SK-N-MC (cell line): ENCODE data around the gene TMEM220.

ENCODE experiments used
- DNase-seq: peaks from one replicate; pipeline ENCODE4 v3.0.0-alpha.2; 2011; ENCODE audit warnings: low read depth, low spot score
- H3K27ac ChIP-seq: fragments of 200-600 bp; sonication (generic); 2 replicates; pipeline ENCODE4 v1.5.1; 2016; ENCODE audit warnings: mixed run types
- H3K36me3 ChIP-seq: fragments of 200-600 bp; sonication (generic); 2 replicates; pipeline ENCODE4 v1.6.1; 2017; ENCODE audit warnings: antibody characterized with exemption, low read length, mixed read lengths; ENCODE audit not compliant: insufficient read depth
- H3K4me3 ChIP-seq: fragments of 200-600 bp; sonication (generic); 2 replicates; pipeline ENCODE4 v1.5.1; 2016
- H3K9ac ChIP-seq: fragments of 200-600 bp; sonication (generic); 2 replicates; pipeline ENCODE4 v1.8.0; 2017; ENCODE audit warnings: mixed run types, mixed read lengths; ENCODE audit not compliant: insufficient read length
- H3K9me3 ChIP-seq: fragments of 200-600 bp; sonication (generic); 2 replicates; pipeline ENCODE4 v1.6.1; 2017; ENCODE audit warnings: low read depth, mild to moderate bottlenecking, antibody characterized with exemption, low read length, moderate library complexity, mixed read lengths
- EZH2 ChIP-seq: fragments of 200-600 bp; sonication (generic); IDR thresholded peaks from one replicate; pipeline ENCODE4 v1.6.1; 2017; ENCODE audit warnings: antibody characterized with exemption
- FOXP2 ChIP-seq: optimal IDR thresholded peaks from 2 replicates; pipeline ENCODE3; 2011; ENCODE audit warnings: mild to moderate bottlenecking, moderate library complexity; ENCODE audit not compliant: insufficient read depth; ENCODE audit errors: extremely low read length, control extremely low read depth
- POLR2AphosphoS5 ChIP-seq: IDR thresholded peaks from 2 replicates; pipeline ENCODE4 v1.6.1; 2012; ENCODE audit warnings: mild to moderate bottlenecking, low read depth, low read length, borderline replicate concordance

TMEM220 gene

GRCh38 chr17:10727192-10727591 lies 2.6 kb downstream of the TMEM220 start:
- no peak for DNase-seq
- Histone ChIP-seq H3K36me3 (peaks cover 9% of the 10 kb centered on the region; the same call in 1 of the 2 replicates), H3K9me3 (no peaks in the 10 kb centered on the region), H3K9ac (no peak overlapping the region), H3K4me3 (no peak overlapping the region), H3K27ac (no peak overlapping the region)
- TF ChIP-seq FOXP2 (no peak), EZH2 (no peak)

GRCh38 chr17:10726196-10726595 lies 3.6 kb downstream of the TMEM220 start:
- no peak for DNase-seq
- TF ChIP-seq FOXP2 (no peak), EZH2 (no peak), POLR2AphosphoS5 (no peak)
- Histone ChIP-seq H3K9me3 (no peaks in the 10 kb centered on the region), H3K36me3 (peaks cover 9% of the 10 kb centered on the region; the same call in 1 of the 2 replicates), H3K27ac (no peak overlapping the region), H3K9ac (no peak overlapping the region), H3K4me3 (no peak overlapping the region)

DNA sequence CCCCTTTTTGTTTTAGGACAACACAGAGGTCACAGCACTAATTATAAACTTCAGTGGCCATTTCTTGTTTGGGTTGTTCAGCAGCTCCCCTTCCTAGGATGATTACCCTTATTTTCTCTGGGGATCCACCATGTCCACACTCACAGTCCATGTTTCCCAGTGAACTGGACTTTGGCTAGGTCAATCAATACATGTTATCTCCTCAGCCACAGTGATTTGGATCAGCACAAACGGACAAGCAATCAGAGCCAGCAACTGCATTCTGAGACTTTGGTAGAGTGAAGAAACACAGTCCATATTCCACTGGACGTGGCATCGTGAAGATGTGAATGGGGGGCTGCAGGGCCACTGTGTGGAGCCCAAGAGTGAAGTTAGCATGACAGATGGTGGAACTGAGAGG lies 4.6 kb downstream of the TMEM220 start:
- Histone ChIP-seq H3K9me3 (no peaks in the 10 kb centered on the region), H3K4me3 (no peak overlapping the region), H3K36me3 (peaks cover 12% of the 10 kb centered on the region; the same call in 1 of the 2 replicates), H3K9ac (no peak overlapping the region), H3K27ac (no peak overlapping the region)
- DNase-seq: no peak
- TF ChIP-seq EZH2: no peak
- TF ChIP-seq POLR2AphosphoS5: no peak
- TF ChIP-seq FOXP2: no peak

DNA sequence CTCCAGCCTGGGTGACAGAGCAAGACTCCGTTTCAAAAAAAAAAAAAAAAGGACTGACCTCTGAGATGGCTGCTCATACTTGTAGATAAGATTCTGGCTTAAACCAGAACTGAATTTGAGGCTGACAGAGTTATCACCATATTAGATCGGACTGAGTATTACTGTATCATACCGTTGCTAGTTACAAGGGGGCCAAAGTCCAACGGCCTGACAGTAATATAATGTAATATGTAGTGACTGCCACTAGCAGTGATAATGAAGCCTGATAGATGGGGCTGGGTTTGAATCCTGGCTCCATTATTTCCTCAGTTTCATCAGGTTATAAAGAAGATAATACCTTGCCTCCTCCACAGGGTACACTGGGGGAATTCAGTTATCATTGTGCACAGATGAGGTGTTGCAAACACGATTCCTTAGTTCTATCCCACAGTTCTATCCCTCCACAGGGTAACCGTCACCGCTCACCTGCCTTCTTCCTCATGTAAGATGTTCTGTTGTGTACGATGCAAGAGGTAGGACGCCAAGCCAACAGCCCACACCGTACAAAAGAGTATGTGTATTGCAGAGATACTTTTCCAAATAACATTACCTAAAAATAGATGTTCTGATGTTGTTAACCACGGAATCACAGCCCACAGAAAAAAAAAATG lies 5.2 kb downstream of the TMEM220 start:
- Histone ChIP-seq H3K9ac (no peak overlapping the region), H3K27ac (no peak overlapping the region), H3K9me3 (no peaks in the 10 kb centered on the region), H3K36me3 (peaks cover 13% of the 10 kb centered on the region; the same call in 1 of the 2 replicates), H3K4me3 (no peak overlapping the region)
- no peak for DNase-seq
- no peak for TF ChIP-seq POLR2AphosphoS5
- TF ChIP-seq EZH2: no peak

DNA sequence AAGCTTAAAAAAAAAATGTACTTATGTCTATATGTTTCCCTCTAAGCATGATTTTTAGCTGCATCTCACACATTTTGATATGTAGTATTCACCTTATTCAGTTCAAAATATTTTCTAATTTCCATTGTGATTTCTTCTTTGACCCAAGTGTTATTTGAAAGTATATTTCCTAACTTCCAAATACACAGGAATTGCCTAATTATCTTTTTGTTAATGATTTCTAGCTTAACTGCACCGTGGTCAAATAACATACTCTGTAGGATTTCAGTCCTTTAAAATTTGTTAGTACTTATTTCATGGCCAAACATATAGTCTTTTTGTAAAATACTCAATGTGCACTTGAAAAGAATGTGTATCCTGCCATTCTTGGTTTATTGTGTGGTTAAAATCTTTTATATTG lies 11.3 kb downstream of the TMEM220 start:
- Histone ChIP-seq H3K9me3 (no peaks in the 10 kb centered on the region), H3K9ac (no peak overlapping the region), H3K36me3 (peaks cover 7% of the 10 kb centered on the region; the same call in 1 of the 2 replicates), H3K27ac (no peak overlapping the region), H3K4me3 (no peak overlapping the region)
- no peak for TF ChIP-seq FOXP2
- TF ChIP-seq POLR2AphosphoS5: no peak
- no peak for TF ChIP-seq EZH2
- no peak for DNase-seq

DNA sequence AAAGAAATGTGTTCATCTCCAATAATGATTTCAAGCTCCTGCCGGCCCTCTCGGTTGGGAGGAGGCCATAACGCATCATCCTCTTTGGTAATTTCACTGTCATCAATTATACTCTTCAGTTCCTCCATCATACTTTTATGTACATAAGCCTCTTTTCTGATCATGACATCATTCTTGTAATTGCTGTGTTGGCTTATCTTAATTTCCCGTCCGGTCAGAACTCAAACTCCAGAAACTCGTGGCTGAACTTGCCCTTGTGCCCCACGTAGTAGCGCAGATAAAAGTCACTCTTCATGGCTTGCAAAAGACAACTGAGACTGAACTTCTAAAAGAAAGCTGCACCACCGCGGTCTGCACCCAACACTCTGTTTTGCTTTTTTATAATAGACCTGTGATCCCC lies 13.6 kb downstream of the TMEM220 start:
- Histone ChIP-seq H3K9me3 (no peaks in the 10 kb centered on the region), H3K27ac (no peak overlapping the region)

GRCh38 chr17:10713318-10713717 lies 16.5 kb downstream of the TMEM220 start:
- no peak for DNase-seq
- no peak overlapping the region for H3K27ac ChIP-seq
- no peak overlapping the region for H3K9ac ChIP-seq
- peaks cover 36% of the 10 kb centered on the region for H3K36me3 ChIP-seq
- TF ChIP-seq FOXP2: no peak
- TF ChIP-seq POLR2AphosphoS5: no peak
- H3K9me3 ChIP-seq: no peaks in the 10 kb centered on the region
- H3K4me3 ChIP-seq: no peak overlapping the region

More for the DNA sequence above, 13.6 kb downstream of the TMEM220 start:
- Histone ChIP-seq H3K9ac (no peak overlapping the region), H3K4me3 (no peak overlapping the region), H3K36me3 (peaks cover 22% of the 10 kb centered on the region)
- DNase-seq: no peak
- no peak for TF ChIP-seq POLR2AphosphoS5
- TF ChIP-seq FOXP2: no peak
- TF ChIP-seq EZH2: no peak

DNA sequence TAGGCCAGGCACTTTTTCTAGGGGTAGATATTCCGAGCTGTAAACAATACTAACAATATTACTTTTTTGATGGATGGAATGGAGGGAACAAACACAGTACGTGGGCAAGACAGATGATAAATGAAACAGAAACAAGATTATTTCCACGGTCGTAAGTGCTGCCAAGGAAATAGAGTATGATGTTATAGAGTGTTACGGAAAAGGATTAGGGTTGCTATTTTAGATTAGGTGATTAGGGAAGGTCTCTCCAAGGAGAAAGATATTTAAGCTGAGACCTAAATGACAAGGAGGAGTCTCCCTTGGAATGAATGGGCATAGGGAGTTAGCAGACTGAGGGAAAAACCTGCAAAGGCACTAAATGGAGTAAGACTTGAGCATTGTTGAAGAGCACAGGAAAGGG lies 24.1 kb downstream of the TMEM220 start:
- Histone ChIP-seq H3K9me3 (no peaks in the 10 kb centered on the region), H3K27ac (no peak overlapping the region), H3K4me3 (no peak overlapping the region), H3K36me3 (peaks cover 52% of the 10 kb centered on the region), H3K9ac (no peak overlapping the region)
- TF ChIP-seq EZH2: no peak
- no peak for TF ChIP-seq FOXP2
- TF ChIP-seq POLR2AphosphoS5: no peak
- no peak for DNase-seq

- Histone ChIP-seq H3K9ac (no peak overlapping the region), H3K36me3 (peaks cover 36% of the 10 kb centered on the region), H3K9me3 (no peaks in the 10 kb centered on the region), H3K27ac (no peak overlapping the region), H3K4me3 (no peak overlapping the region)
- DNase-seq: no peak
- TF ChIP-seq EZH2 (no peak), POLR2AphosphoS5 (no peak), FOXP2 (no peak)
Observed at GRCh38 chr17:10702574-10702973, 27.2 kb downstream of the TMEM220 start.
